GM18526 (cell line): Measurements from ENCODE around the gene TOLLIP.

Experiments used
- POLR2A ChIP-seq: IDR thresholded peaks from 3 replicates; pipeline ENCODE4 v1.6.1; 2011; ENCODE audit not compliant: insufficient read length; ENCODE audit errors: extremely low read depth

Gene TOLLIP

GRCh38 chr11:1309498-1310317, at the start of gene TOLLIP:
Gene TOLLIP (minus strand): TSS chr11:1309632. CDS start chr11:1309498, 134 bp downstream.
- TF ChIP-seq POLR2A = peak; percentile 92

- no peak for TF ChIP-seq POLR2A
These were observed 48.9 kb upstream of the TOLLIP start for GRCh38 chr11:1358286-1358685.

DNA sequence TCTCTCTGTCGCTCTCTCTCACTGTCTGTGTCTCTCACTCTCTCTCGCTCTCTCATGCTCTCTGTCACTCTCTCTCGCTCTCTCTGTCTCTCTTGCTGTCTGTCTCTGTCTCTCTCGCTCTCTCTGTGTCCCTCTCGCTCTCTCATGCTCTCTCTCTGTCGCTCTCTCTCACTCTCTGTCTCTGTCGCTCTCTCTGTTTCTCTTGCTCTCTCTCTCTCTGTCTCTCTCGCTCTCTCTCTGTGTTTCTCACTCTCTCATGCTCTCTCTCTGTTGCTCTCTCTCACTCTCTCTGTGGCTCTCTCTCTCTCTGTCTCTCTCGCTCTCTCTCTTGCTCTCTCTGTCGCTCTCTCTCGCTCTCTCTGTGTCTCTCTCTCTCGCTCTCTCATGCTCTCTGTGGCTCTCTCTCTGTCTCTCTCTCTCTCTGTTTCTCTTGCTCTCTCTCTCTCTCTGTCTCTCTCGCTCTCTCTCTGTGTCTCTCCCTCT, 47.1 kb upstream of the TOLLIP start:
- TF ChIP-seq POLR2A = no peak

GRCh38 chr11:1356007-1356435, 46.6 kb upstream of the TOLLIP start:
- TF ChIP-seq POLR2A = no peak

GRCh38 chr11:1354125-1354938, 44.9 kb upstream of the TOLLIP start:
- TF ChIP-seq POLR2A = no peak

- TF ChIP-seq POLR2A = no peak
These were observed 44.1 kb upstream of the TOLLIP start for GRCh38 chr11:1353383-1354124.

DNA sequence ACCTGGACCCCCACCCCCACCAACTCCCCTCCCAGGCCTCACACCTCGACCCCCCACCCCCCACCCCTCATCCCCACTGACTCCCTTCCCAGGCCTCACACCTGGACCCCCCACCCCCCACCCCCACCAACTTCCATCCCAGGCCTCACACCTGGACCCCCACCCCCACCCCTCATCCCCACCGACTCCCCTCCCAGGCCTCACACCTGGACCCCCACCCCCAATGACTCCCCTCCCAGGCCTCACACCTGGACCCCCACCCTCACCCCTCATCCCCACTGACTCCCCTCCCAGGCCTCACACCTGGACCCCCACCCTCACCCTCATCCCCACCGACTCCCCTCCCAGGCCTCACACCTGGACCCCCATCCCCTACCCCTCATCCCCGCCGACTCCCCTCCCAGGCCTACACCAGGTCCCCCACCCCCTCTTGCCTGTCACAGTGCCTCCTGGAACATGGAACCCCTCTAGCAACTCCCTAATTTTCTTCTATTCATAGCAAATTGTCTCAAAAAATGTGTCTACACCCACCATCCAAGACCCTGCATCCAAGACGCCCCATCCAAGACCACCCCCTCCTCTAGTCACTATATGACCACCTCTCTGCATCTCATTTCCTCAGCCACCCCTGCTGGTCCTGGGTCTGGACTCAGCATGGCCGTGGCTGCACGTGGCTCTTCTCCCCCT, 43.4 kb upstream of the TOLLIP start:
- TF ChIP-seq POLR2A = no peak

DNA sequence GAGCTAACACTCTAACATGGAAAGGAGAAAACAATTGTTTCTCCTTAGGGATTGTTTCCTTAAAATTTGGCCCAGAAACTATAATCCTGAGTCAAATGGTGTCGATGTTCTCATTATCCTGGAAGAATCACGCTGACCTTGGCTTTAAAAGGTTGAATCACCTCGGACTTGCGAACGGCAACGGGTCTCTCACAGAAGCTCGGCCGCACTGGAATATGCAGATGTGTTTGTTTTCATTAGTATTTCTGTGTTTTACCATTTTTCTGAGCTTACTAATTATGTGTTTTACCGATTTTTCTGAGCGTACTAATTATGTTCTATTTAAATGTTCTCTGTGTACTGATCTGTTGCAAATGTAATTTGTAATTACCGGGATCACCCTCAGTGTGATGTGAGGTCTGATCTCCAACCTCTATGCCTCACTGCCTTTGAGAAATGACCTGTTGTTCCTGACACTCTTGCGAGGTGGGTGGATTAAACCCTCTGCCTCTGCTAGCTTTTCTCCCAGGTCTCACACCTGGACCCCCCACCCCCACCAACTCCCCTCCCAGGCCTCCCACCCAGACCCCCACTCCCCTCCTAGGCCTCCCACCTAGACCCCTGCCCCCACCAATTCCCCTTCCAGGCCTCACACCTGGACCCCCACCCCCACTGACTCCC, 42.0 kb upstream of the TOLLIP start:
- no peak for TF ChIP-seq POLR2A

- TF ChIP-seq POLR2A = no peak
These were observed 40.8 kb upstream of the TOLLIP start for GRCh38 chr11:1350086-1350725.

DNA sequence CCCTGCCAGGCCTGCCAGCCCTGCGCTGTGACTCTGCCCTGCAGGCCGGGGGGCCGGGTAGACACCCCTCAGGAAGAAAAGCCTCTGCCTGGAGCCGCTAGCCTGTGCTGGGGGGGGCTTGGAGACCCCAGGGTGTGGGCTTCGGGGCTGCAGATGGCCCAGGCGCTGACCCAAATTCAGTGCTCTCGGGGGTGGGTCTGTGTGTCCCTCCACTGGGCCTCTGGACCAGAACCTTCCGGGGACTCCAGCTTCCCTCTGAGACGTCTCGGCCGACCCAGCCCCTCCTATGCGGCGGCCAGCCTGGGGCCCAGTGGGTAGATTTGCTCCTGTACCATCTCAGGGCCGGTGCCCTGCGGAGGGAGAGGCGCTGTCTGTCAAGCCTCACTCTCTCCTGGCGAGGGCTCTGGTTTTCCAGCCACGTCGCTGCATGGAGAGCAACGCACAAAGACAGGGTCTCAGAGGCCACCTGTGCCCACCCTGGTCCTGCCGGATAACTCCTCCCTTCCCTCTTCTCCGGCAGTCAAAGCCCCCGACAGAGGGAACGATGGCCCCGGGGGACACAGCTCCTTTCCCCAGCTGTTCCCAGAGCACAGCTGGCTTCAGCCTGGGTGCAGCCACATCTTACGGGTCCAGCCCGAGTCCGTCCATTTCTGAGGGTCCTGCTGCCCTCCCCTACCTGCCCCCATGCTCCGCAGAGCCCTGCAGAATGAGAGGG, 40.1 kb upstream of the TOLLIP start:
- no peak for TF ChIP-seq POLR2A

DNA sequence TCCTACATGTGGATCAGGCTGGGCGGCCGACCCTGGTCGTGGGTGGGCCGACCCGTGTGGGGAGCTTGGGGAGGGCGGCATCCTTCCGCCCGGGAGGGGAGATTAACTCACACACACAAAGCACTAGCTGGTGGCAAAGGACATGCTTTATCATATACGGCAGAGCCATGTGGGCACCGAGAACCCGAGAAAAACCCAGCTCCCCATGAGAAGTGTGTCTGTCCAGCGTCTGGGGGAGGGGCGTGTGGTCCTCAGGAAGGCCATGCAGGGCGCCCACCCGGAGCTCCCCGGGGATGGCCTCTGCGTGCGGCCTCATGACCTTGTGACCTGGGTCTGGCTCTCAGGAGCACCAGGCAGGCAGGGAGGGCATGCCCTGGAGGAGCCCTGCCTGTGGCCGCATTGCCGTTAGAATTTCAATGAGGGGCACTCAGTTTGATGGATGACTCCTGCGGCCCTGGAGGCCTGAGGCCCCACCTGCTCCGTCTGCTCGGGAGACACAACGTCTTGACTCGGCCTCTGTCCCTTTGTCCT, 39.4 kb upstream of the TOLLIP start:
- no peak for TF ChIP-seq POLR2A

- no peak for TF ChIP-seq POLR2A
These were observed 38.8 kb upstream of the TOLLIP start for GRCh38 chr11:1348146-1348795.

DNA sequence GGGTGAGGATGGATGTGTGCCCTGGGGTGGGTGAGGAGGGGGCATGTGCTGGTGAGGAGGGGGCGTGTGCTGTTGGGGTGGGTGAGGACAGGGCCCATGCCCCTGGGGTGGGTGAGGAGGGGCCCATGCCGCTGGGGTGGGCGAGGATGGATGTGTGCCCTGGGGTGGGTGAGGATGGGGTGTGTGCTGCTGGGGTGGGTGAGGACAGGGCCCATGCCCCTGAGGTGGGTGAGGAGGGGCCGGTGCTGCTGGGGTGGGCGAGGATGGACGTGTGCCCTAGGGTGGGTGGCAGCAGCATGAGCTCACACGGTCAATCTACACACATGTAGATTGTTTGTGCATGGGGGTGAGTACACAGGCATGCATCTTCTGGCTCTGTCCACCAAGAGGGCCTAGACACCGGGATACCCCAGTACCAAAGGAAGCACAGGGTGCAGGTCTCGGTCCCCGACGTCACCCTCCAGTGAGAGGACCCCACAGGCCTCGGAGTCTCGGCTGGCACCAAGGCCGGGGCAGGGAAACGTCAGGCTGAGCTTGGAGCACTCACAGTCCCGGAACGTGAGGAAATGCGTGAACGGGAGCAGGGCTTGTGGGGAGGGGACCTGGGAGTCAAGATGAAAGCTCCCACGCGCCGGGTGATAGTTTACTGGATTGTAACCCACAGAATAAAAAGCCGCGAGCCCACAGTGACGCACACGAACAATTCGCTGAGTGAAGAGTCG, 37.4 kb upstream of the TOLLIP start:
- no peak for TF ChIP-seq POLR2A
